H54 (cell line): ENCODE measurements around the gene ZFYVE28.
A peak's percentile ranks its signal among the peaks of the same experiment; 100 is the strongest.

ENCODE experiments used
- DNase-seq: peaks from one replicate; pipeline ENCODE4 v3.0.0; 2011; ENCODE audit warnings: low spot score, mixed read lengths; ENCODE audit not compliant: insufficient read length
- FAIRE-seq: peaks from 3 replicates; lab custom pipeline; 2011; peaks lifted over from hg19 to GRCh38; lab: Jason Lieb, UNC
- POLR2A ChIP-seq: IDR thresholded peaks from 2 replicates; pipeline ENCODE4 v1.6.1; 2011; ENCODE audit warnings: low read depth, mild to moderate bottlenecking, low read length

The ZFYVE28 gene

DNA sequence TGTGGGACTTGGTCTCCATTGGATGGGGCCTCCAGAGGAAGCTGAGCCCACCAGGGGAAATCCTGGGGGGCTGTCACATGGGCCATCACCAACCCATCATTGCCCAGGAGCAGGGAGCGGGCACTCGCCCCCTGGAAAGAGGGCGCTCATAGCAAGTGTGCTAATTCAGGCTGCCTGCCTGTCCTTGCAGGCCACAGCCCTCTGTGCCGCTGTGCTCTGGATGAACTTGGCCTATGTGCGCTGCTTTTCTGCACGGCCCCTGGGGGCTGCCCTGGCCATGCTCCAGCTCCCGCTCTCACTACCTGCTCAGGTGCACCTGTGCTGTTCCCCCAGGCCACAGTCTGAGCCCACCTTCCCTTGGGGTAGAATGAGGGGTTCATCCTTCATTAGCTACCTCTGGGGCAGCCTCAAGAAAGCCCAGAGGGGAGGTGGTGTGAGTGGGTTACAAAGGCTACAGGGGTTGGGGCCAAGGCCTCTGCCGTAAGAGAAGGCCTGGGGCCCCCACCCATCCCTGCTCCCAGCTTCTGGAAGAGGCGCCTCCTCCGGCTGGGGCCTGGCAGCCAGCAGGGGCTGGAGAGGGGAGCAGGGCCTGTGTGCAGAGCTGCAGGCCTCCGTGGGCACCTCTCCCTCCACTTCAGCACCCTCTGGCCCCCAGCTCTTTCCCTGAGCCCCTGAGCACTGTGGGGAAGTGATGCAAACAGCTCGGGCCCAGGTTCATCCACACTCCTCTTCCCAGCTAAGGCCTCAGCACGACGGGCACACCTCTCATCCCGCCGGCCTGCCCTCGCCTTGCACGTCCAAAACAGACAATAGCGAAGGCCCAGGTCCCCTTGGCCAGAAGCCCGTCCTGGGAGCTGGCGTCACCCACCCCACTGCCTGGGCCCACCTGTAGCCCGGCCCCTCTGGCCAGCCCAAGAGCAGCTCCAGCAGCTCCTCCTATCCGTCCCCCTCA is 9.2 kb upstream of the ZFYVE28 start:
- FAIRE-seq = no peak
- no peak for DNase-seq
- no peak for TF ChIP-seq POLR2A

GRCh38 chr4:2426711-2427275 is 8.3 kb upstream of the ZFYVE28 start:
- no peak for TF ChIP-seq POLR2A
- FAIRE-seq (no peak), DNase-seq (no peak)

DNA sequence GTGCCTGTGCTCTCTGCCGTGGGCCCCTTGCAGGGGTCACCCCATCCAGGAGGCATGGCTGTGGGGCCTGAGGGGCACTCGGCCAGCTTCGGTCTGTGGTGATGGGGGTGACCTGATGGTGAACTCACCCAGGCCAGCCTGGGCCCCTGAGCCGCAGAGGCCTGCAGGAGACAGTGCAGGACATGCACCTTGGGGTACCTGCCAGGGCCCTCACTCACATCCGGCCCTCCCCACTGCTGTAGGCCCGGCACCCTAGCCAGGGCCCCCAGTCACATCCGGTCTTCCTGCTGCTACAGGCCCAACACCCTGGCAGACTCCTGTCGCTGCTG is 7.6 kb upstream of the ZFYVE28 start:
- no peak for TF ChIP-seq POLR2A
- no peak for DNase-seq
- no peak for FAIRE-seq

DNA sequence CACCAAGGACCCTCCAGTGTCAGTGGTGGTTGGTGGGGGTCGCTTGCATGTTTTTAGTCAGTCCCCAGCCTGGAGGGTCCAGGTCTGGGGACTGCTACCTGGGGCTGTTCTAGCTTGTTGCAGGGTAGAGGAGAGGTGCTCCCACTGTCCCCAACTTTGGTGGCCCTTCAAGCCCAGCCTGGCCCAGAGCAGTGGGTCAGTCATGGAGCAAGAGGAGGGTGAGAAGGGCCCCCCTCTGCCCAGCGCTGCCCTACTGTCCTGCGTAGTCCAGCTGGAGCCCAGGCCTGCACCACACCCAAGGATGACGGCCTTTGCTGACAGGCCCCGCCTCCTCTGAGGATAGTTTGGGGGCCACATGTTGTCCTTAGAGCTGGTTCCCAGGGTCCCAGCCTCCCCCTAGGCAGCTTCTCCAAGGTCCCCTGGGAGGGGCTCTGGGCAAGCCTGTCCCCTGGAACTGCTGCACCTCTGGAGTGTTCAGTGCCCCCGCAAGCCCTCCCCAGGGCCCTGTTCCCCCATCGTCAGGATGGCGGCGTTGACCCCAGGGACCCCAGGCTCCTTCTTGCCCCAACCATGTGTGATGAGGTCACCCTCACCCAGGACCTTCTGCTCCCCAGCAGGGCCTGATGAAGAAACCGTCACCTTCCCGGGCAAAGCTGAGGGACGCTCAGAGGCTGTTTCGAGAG is 7.1 kb upstream of the ZFYVE28 start:
- TF ChIP-seq POLR2A = no peak
- DNase-seq (no peak), FAIRE-seq (no peak)

DNA sequence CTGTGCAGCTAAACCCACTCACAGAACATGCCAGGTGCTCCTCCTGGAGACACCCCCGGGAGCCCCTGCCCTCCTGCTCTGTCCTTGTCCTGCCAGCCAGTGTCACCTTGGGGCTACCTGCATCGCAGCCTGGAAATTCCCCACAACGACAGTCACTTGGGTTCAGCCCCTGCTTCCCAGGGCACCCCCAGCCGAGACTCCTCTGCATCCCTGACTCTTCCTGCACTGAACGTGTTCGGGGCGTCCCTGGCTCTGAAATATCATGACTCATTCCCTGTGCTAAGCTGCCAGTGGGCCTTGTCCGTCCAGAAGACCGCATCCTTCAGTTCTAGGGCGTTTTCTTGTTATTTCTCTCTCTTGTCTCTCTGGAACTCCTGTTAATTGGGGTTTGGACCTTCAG is 6.1 kb upstream of the ZFYVE28 start:
- TF ChIP-seq POLR2A = no peak
- FAIRE-seq = no peak
- no peak for DNase-seq

- DNase-seq = no peak
- FAIRE-seq = no peak
- TF ChIP-seq POLR2A = no peak
Measured at GRCh38 chr4:2423695-2424094, 5.2 kb upstream of the ZFYVE28 start.

GRCh38 chr4:2423066-2423465 is 4.6 kb upstream of the ZFYVE28 start:
- DNase-seq = no peak
- FAIRE-seq = no peak
- TF ChIP-seq POLR2A = no peak

GRCh38 chr4:2421928-2422327 is 3.5 kb upstream of the ZFYVE28 start:
- TF ChIP-seq POLR2A = no peak
- FAIRE-seq (no peak), DNase-seq (no peak)

DNA sequence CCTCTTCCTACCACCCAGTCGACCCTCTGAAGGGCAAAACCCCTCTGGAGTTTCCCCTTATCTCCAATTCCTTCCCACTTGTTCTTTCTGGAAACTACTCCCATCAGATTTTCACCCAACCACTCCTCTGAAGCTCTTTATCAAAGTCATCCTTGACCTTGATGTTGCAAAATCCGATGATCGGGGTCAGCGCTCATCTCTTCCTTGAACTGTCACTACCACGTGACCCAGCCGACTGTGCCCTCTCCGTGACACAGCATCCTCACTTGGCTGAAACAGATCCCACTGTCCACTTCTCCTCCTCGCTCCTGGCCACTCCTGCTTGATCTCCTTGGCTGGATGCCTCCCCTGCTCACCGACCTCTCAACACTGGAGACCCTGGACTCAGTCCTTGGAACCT is 1.4 kb upstream of the ZFYVE28 start:
- DNase-seq (no peak), FAIRE-seq (no peak)
- no peak for TF ChIP-seq POLR2A

- FAIRE-seq (no peak), DNase-seq (peak; percentile 87)
- no peak for TF ChIP-seq POLR2A
Measured at GRCh38 chr4:2418650-2419571, 466 bp upstream of the ZFYVE28 start, which contains the start of gene CFAP99. Gene CFAP99, plus strand, starts transcription at chr4:2418955.

- TF ChIP-seq POLR2A = no peak
- DNase-seq (no peak), FAIRE-seq (no peak)
Measured at GRCh38 chr4:2417226-2417764, 1.1 kb downstream of the ZFYVE28 start.

DNA sequence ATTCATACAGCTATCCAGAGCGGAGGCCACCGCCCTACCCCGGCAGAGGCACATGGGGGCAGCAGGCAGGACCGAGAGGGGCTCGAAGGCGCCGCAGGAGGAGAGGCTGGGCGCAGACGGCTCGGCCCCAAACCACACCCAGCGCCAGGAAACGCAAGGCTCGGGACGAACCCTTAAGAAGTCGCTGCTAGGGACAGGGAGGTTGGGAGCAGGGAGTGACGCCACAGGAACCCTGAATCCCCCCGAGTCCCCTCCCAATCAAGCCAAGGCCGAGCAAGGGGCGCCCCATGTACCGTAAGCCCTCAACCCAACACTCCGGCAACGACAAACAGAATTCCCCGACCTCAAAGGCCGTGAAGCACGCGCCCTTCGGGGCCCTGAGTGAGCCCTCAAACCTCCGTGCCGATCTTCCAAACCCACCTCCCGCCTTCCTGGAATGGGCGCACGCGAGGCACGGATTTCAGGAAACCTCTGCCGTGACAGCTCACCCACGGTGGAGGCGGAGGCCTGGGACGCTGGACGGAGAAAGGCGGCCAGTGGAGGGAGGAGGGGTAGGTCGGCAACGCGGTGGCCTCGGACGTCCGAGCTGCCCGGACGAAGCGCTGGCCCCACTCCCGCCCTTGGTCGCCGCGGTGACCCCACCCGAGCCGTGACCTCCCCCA is 1.8 kb downstream of the ZFYVE28 start:
- DNase-seq (no peak), FAIRE-seq (no peak)
- no peak for TF ChIP-seq POLR2A
